ENCODE results near the gene PIGC. TPM values are rescaled to one million over a fixed set of nuclear protein-coding genes. Genes with fewer than 3 reads are reported as not detected.

The PIGC gene
- total and polyA plus RNA-seq, 4 experiments from 2014 or later: 48.9 to 132 (median 79.2) TPM

DNA sequence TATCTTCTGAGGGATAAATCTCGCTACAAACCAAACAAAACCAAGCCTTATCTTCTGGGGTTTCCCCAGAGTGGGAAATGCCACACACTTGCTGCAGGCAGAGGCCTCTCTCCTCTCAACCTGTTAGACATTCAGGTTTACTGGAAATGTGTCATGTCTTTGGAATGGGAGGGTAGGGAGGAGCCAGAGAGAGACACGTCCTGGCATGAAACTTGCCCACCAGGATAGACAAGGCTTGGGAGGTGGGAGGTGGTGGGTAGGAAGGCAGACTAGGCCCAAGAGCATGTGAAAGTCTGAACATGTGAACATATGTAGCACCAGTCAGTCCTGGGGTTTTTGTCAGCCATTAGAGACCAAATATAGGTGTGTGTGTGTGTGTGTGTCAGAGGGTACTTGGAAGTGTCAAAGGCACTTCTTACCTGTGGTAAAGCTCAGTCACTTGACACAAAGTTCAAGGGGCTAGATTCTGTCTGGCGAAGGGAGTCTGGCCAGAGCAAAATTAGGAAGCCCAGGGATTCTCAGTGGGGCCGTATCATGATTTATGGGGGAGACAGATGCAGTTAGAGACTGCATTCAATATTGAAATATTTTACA lies 32.4 kb upstream of the PIGC start:
- no peaks in the 10 kb centered on the region for H3K9me3 ChIP-seq (ENCODE audit: control insufficient read depth in 1 of 2, low read length in 2 of 2)
- Mint-ChIP-seq H3K9me3 (no peaks in the 10 kb centered on the region), H3K27me3 (peaks cover 0 to 6% of the 10 kb centered on the region in 2 donors), H3K4me3 (no peak overlapping the region), H3K27ac (no peak overlapping the region), H3K36me3 (no peaks in the 10 kb centered on the region), H3K4me1 (peaks cover 0 to 6% (median 4%) of the 10 kb centered on the region in 4 donors)
- CTCF ChIA-PET (ENCODE audit: partially characterized antibody): no interaction called here
- no peaks in the 10 kb centered on the region for H3K4me1 ChIP-seq (ENCODE audit: insufficient read depth, low read length)
- no peak overlapping the region for H3K4me3 ChIP-seq (ENCODE audit: low read length in 2 of 2)
- H3K36me3 ChIP-seq (ENCODE audit: insufficient read depth, low read length): no peaks in the 10 kb centered on the region
- no peaks in the 10 kb centered on the region for H3K27me3 ChIP-seq (ENCODE audit: insufficient read depth, low read length)
- POLR2A ChIA-PET (ENCODE audit: partially characterized antibody): no interaction called here
- intact Hi-C loops (cut with micrococcal nuclease): no loop called here
- H3K27ac ChIP-seq (ENCODE audit: low read depth, low read length): no peak overlapping the region
- DNase-seq: no peak

DNA sequence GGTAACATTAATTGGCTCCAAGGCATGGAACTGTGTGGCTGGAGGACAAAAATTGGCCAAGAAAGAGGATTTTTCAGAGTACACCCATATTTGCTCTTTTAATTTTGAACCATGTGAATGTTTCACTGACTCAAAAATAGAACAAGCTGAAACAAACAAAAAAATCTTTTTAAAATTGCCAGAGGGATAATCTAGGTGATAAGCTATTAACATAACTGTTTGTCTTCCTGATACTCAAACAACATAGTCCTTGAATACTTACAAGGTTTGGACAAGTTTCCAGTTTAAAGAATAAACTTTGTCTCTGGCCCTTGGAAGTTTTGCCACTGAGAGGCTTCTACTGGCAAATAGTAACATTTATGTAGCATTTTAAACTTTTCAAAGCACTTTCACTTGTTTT lies 30.0 kb upstream of the PIGC start:
- H3K36me3 ChIP-seq (ENCODE audit: insufficient read depth, low read length): no peaks in the 10 kb centered on the region
- no peaks in the 10 kb centered on the region for H3K27me3 ChIP-seq (ENCODE audit: insufficient read depth, low read length)
- Mint-ChIP-seq H3K27ac (no peak overlapping the region), H3K36me3 (no peaks in the 10 kb centered on the region), H3K4me1 (no peaks in the 10 kb centered on the region), H3K27me3 (peaks cover 1 to 3% of the 10 kb centered on the region in 2 donors), H3K4me3 (no peak overlapping the region), H3K9me3 (no peaks in the 10 kb centered on the region)
- ChIA-PET POLR2A (ENCODE audit: partially characterized antibody) (no interaction called here), CTCF (ENCODE audit: partially characterized antibody) (no interaction called here)
- intact Hi-C loops (cut with micrococcal nuclease): no loop called here
- no peak overlapping the region for H3K27ac ChIP-seq (ENCODE audit: low read depth, low read length)
- H3K9me3 ChIP-seq (ENCODE audit: control insufficient read depth in 1 of 2, low read length in 2 of 2): no peaks in the 10 kb centered on the region
- DNase-seq: no peak
- no peak overlapping the region for H3K4me3 ChIP-seq (ENCODE audit: low read length in 2 of 2)
- no peaks in the 10 kb centered on the region for H3K4me1 ChIP-seq (ENCODE audit: insufficient read depth, low read length)

DNA sequence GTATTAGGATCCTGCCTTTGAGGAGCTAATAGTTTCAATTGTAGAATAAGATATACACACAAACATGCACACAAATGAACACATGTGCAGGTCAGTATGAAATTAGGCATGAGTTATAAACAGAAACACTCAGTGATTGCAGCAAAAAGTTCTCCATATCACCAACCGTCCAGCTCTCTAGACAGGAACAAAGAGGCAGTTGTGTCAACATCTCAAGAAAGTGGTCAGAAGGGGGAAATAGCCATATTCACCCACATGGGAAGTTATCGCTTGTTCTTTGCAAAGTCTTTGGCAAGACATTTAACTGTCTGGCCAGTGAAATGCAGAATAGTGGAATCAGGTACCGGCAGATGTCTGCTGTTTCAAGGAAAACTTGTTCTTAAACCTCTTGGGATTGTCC lies 29.4 kb upstream of the PIGC start:
- Mint-ChIP-seq H3K36me3 (no peaks in the 10 kb centered on the region), H3K27me3 (peaks cover 1 to 3% of the 10 kb centered on the region in 2 donors), H3K4me3 (no peak overlapping the region), H3K4me1 (no peaks in the 10 kb centered on the region), H3K27ac (no peak overlapping the region), H3K9me3 (peaks cover 0 to 1% (median 0%) of the 10 kb centered on the region in 8 donors)
- H3K4me1 ChIP-seq (ENCODE audit: insufficient read depth, low read length): no peaks in the 10 kb centered on the region
- H3K36me3 ChIP-seq (ENCODE audit: insufficient read depth, low read length): no peaks in the 10 kb centered on the region
- no peak overlapping the region for H3K27ac ChIP-seq (ENCODE audit: low read depth, low read length)
- ChIA-PET CTCF (ENCODE audit: partially characterized antibody) (no interaction called here), POLR2A (ENCODE audit: partially characterized antibody) (no interaction called here)
- DNase-seq: no peak
- no peaks in the 10 kb centered on the region for H3K27me3 ChIP-seq (ENCODE audit: insufficient read depth, low read length)
- no peak overlapping the region for H3K4me3 ChIP-seq (ENCODE audit: low read length in 2 of 2)
- no peaks in the 10 kb centered on the region for H3K9me3 ChIP-seq (ENCODE audit: control insufficient read depth in 1 of 2, low read length in 2 of 2)
- intact Hi-C loops (cut with micrococcal nuclease): no loop called here

DNA sequence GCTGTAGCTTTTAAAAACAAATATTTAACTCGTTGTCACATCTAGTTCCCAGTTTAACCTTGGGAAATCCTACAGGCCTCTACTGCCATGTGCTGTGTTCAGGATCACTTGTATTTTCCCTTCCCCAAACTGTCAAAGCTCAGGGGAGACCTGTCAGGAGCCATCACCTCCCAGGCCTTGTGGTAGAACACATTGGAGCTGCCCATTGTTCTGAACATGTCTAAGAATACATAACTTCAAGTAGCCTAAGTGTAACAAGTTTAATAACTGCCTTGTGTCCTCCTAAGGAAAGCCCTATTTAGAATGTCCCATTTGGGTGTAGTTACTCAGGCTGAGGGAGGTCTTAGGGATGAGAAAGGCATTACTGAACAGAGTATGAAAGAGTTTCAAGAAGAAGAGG lies 28.6 kb upstream of the PIGC start:
- Histone ChIP-seq H3K36me3 (ENCODE audit: insufficient read depth, low read length) (no peaks in the 10 kb centered on the region), H3K27ac (ENCODE audit: low read depth, low read length) (no peak overlapping the region), H3K27me3 (ENCODE audit: insufficient read depth, low read length) (no peaks in the 10 kb centered on the region), H3K4me1 (ENCODE audit: insufficient read depth, low read length) (no peaks in the 10 kb centered on the region), H3K9me3 (ENCODE audit: control insufficient read depth in 1 of 2, low read length in 2 of 2) (no peaks in the 10 kb centered on the region), H3K4me3 (ENCODE audit: low read length in 2 of 2) (no peak overlapping the region)
- intact Hi-C loops (cut with micrococcal nuclease): no loop called here
- ChIA-PET CTCF (ENCODE audit: partially characterized antibody) (no interaction called here), POLR2A (ENCODE audit: partially characterized antibody) (no interaction called here)
- H3K27me3 Mint-ChIP-seq: peaks cover 1 to 2% of the 10 kb centered on the region in 2 donors
- no peak overlapping the region for H3K27ac Mint-ChIP-seq
- H3K9me3 Mint-ChIP-seq: peaks cover 0 to 1% (median 0%) of the 10 kb centered on the region in 8 donors
- no peaks in the 10 kb centered on the region for H3K4me1 Mint-ChIP-seq
- no peak for DNase-seq
- H3K4me3 Mint-ChIP-seq: no peak overlapping the region
- no peaks in the 10 kb centered on the region for H3K36me3 Mint-ChIP-seq

DNA sequence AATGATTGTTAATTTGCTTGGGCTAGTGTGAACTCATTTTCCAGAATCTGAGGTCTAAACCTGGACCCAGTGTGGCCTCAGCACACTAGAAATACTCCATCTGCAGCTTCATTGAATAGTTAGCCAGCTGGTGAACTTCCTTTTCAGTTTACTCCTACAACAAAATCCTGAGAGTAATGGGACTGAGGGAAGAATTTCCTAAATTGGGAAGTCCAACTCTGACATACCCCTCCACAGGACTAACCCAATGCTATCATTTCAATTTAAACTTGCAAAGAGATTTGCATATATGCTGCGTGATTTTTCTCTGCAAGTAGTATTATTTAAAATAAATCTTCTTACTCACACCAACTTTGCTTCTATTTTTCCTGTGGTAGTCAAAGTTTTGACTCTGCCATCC lies 27.8 kb upstream of the PIGC start:
- intact Hi-C loops (cut with micrococcal nuclease): no loop called here
- Mint-ChIP-seq H3K36me3 (no peaks in the 10 kb centered on the region), H3K4me3 (no peak overlapping the region), H3K27ac (no peak overlapping the region), H3K9me3 (peaks cover 0 to 1% (median 0%) of the 10 kb centered on the region in 8 donors), H3K4me1 (no peaks in the 10 kb centered on the region), H3K27me3 (peaks cover 1 to 2% of the 10 kb centered on the region in 2 donors)
- Histone ChIP-seq H3K27ac (ENCODE audit: low read depth, low read length) (no peak overlapping the region), H3K4me3 (ENCODE audit: low read length in 2 of 2) (no peak overlapping the region), H3K36me3 (ENCODE audit: insufficient read depth, low read length) (no peaks in the 10 kb centered on the region), H3K27me3 (ENCODE audit: insufficient read depth, low read length) (no peaks in the 10 kb centered on the region), H3K4me1 (ENCODE audit: insufficient read depth, low read length) (no peaks in the 10 kb centered on the region), H3K9me3 (ENCODE audit: control insufficient read depth in 1 of 2, low read length in 2 of 2) (no peaks in the 10 kb centered on the region)
- no peak for DNase-seq
- ChIA-PET CTCF (ENCODE audit: partially characterized antibody) (no interaction called here), POLR2A (ENCODE audit: partially characterized antibody) (no interaction called here)

DNA sequence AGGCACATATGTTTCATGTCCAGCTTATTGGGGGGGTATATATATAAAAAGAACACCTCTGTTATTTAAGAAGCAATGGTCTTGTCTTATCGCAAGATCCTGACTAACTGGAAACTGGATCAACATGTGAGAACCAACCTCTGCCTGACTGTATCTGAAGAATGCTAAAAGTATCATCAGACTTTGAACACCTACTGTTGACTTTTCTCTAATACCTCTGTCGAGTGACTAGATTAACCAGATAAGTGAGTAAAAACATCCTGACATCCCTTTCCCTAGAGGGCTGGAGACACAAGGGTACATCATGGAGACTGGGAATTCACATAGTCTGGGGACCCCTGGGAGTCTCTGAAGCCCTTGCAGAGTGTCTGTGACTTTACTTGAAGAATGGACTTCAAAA lies 26.3 kb upstream of the PIGC start:
- ChIA-PET POLR2A (ENCODE audit: partially characterized antibody) (no interaction called here), CTCF (ENCODE audit: partially characterized antibody) (no interaction called here)
- no peaks in the 10 kb centered on the region for H3K36me3 ChIP-seq (ENCODE audit: insufficient read depth, low read length)
- no peaks in the 10 kb centered on the region for H3K9me3 ChIP-seq (ENCODE audit: control insufficient read depth in 1 of 2, low read length in 2 of 2)
- H3K27me3 ChIP-seq (ENCODE audit: insufficient read depth, low read length): no peaks in the 10 kb centered on the region
- H3K36me3 Mint-ChIP-seq: no peaks in the 10 kb centered on the region
- no peak overlapping the region for H3K27ac ChIP-seq (ENCODE audit: low read depth, low read length)
- H3K27me3 Mint-ChIP-seq: peaks cover 1 to 6% of the 10 kb centered on the region in 2 donors
- H3K27ac Mint-ChIP-seq: no peak overlapping the region
- DNase-seq: no peak
- no peak overlapping the region for H3K4me3 ChIP-seq (ENCODE audit: low read length in 2 of 2)
- intact Hi-C loops (cut with micrococcal nuclease): no loop called here
- no peaks in the 10 kb centered on the region for H3K4me1 ChIP-seq (ENCODE audit: insufficient read depth, low read length)
- no peak overlapping the region for H3K4me3 Mint-ChIP-seq
- H3K9me3 Mint-ChIP-seq: peaks cover 0 to 1% (median 0%) of the 10 kb centered on the region in 8 donors
- H3K4me1 Mint-ChIP-seq: no peaks in the 10 kb centered on the region

DNA sequence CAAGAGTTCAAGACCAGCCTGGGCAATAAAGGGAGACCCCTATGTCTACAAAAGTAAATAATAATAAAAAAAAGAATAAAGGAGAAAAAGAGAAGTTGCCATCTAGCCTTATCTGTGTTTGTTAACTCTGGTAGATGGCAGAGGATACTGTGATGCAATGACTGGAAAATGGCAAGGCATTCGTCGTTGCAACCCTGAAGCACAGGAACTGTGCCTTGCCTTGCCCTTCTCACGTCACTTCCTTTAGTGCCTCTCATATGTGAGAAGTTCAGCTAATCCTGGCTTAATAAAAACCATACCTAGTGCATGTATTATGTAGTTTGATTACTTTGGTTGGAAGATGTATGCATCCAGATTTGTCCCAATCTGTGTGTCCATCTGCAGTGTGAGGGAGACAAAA lies 25.8 kb upstream of the PIGC start:
- Mint-ChIP-seq H3K27ac (no peak overlapping the region), H3K4me1 (no peaks in the 10 kb centered on the region), H3K36me3 (no peaks in the 10 kb centered on the region), H3K27me3 (peaks cover 1 to 7% of the 10 kb centered on the region in 2 donors), H3K4me3 (no peak overlapping the region), H3K9me3 (peaks cover 0 to 1% (median 0%) of the 10 kb centered on the region in 8 donors)
- Histone ChIP-seq H3K4me1 (ENCODE audit: insufficient read depth, low read length) (no peaks in the 10 kb centered on the region), H3K36me3 (ENCODE audit: insufficient read depth, low read length) (no peaks in the 10 kb centered on the region), H3K27me3 (ENCODE audit: insufficient read depth, low read length) (no peaks in the 10 kb centered on the region), H3K4me3 (ENCODE audit: low read length in 2 of 2) (no peak overlapping the region), H3K27ac (ENCODE audit: low read depth, low read length) (no peak overlapping the region), H3K9me3 (ENCODE audit: control insufficient read depth in 1 of 2, low read length in 2 of 2) (no peaks in the 10 kb centered on the region)
- ChIA-PET POLR2A (ENCODE audit: partially characterized antibody) (no interaction called here), CTCF (ENCODE audit: partially characterized antibody) (no interaction called here)
- no peak for DNase-seq
- intact Hi-C loops (cut with micrococcal nuclease): no loop called here

DNA sequence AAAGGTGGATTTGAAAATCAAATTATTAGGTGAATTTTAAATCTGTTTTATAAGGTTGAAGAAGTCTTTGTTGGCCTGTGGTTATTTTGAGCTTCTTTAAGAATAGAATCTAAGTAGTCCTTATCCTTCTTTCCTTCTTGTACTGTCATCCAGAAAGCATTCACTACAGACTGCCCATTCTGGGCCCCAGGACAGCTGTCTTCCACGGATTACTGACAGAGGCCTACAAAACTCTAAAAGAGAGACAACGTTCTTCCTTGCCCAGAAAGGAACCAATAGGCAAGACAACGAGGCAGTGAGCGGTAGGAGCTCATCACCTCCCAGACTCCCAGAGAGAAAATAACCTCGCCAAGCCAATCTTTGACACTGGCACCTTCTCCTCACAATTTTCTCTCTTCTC lies 24.4 kb upstream of the PIGC start:
- H3K4me1 ChIP-seq (ENCODE audit: insufficient read depth, low read length): no peaks in the 10 kb centered on the region
- H3K27ac Mint-ChIP-seq: no peak overlapping the region
- no peaks in the 10 kb centered on the region for H3K36me3 ChIP-seq (ENCODE audit: insufficient read depth, low read length)
- H3K4me1 Mint-ChIP-seq: no peaks in the 10 kb centered on the region
- POLR2A ChIA-PET (ENCODE audit: partially characterized antibody): no interaction called here
- H3K36me3 Mint-ChIP-seq: no peaks in the 10 kb centered on the region
- H3K27ac ChIP-seq (ENCODE audit: low read depth, low read length): no peak overlapping the region
- no peaks in the 10 kb centered on the region for H3K27me3 ChIP-seq (ENCODE audit: insufficient read depth, low read length)
- H3K27me3 Mint-ChIP-seq: peaks cover 1 to 7% of the 10 kb centered on the region in 2 donors
- H3K4me3 Mint-ChIP-seq: no peak overlapping the region
- H3K9me3 ChIP-seq (ENCODE audit: control insufficient read depth in 1 of 2, low read length in 2 of 2): no peaks in the 10 kb centered on the region
- no peak for DNase-seq
- intact Hi-C loops (cut with micrococcal nuclease): no loop called here
- CTCF ChIA-PET (ENCODE audit: partially characterized antibody): no interaction called here
- H3K9me3 Mint-ChIP-seq: peaks cover 0 to 1% (median 0%) of the 10 kb centered on the region in 8 donors
- H3K4me3 ChIP-seq (ENCODE audit: low read length in 2 of 2): no peak overlapping the region
